Spinal cord (tissue), 10 donors: ENCODE data around the gene GYS2. TPM values are rescaled to one million over a fixed set of nuclear protein-coding genes. Genes with fewer than 3 reads are reported as not detected.

Experiments used
- DNase-seq, 6 donors: peaks; one replicate each; pipeline versions ENCODE4 v3.0.0 to v3.0.0-alpha.2; 2013 to 2015; ENCODE audit warnings: low spot score in 6 of 6, low read depth in 4 of 6
- H3K27ac ChIP-seq: one replicate; pipeline ENCODE4 v1.5.1; 2013; ENCODE audit warnings: low read depth, low read length, control low read depth
- H3K27me3 ChIP-seq: one replicate; pipeline ENCODE4 v1.6.1; 2013; ENCODE audit warnings: low read length; ENCODE audit not compliant: control insufficient read depth, insufficient read depth
- H3K36me3 ChIP-seq: one replicate; pipeline ENCODE4 v1.6.1; 2013; ENCODE audit warnings: low read length; ENCODE audit not compliant: control insufficient read depth, insufficient read depth
- H3K4me1 ChIP-seq: one replicate; pipeline ENCODE4 v1.6.1; 2013; ENCODE audit warnings: low read length; ENCODE audit not compliant: control insufficient read depth, insufficient read depth
- H3K4me3 ChIP-seq: one replicate; pipeline ENCODE4 v1.5.1; 2013; ENCODE audit warnings: low read depth, low read length, control low read depth
- H3K9me3 ChIP-seq: one replicate; pipeline ENCODE4 v1.6.1; 2013; ENCODE audit warnings: low read length; ENCODE audit not compliant: control insufficient read depth, insufficient read depth
- WGBS: methylation state at CpG from one replicate; pipeline ENCODE4 v1.1.5; 2013; ENCODE audit warnings: missing lambda C conversion rate; ENCODE audit not compliant: insufficient coverage; 5-methylcytosine and 5-hydroxymethylcytosine counted together
- polyA plus RNA-seq, 2 donors: library from polyadenylated mRNA; unstranded; fragments of 120-200 nt; gene quantifications; one replicate each; pipeline ENCODE4 v1.2.1, GENCODE V29; 2013; ENCODE audit not compliant: insufficient read length in 2 of 2
- total RNA-seq, 2 donors: library from RNA; depleted of rRNA in 1 of 2; stranded (reverse); fragments of 120-200 nt in 1 of 2; fragments of >200 nt in 1 of 2; gene quantifications; one replicate each; pipeline versions ENCODE4 v1.2.3 to v1.2.4, GENCODE V29; 2013 to 2014
- donor health status: healthy.

The GYS2 gene
- total and polyA plus RNA-seq, 4 donors, result 0.06 to 0.18 TPM; not detected in 2

DNA sequence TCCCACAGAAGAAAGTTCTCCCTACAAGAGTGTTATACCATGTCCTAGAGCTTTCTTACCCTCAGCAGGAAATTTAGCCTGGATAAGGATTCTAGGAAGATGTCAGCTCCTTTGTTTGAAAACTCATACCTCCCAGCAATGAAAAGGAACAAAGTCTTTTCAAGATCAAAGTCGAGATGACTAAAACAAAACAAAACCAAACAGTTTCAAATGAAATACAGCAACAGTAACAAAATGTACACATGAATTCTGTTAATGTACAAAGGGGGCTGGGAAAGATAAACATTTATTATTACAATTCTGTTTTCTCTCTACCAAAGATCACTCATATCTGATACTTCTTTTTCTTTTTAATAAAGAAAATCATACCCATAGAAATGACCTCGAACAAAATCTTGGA, 41.8 kb downstream of the GYS2 start:
- H3K9me3 ChIP-seq, result no peaks in the 10 kb centered on the region
- no peak overlapping the region for H3K27ac ChIP-seq
- H3K4me1 ChIP-seq, result no peaks in the 10 kb centered on the region
- no peak for DNase-seq
- no peaks in the 10 kb centered on the region for H3K36me3 ChIP-seq
- WGBS, result no CpG with 5 or more reads among the region's 2 CpGs
- H3K27me3 ChIP-seq, result no peaks in the 10 kb centered on the region
- no peak overlapping the region for H3K4me3 ChIP-seq

DNA sequence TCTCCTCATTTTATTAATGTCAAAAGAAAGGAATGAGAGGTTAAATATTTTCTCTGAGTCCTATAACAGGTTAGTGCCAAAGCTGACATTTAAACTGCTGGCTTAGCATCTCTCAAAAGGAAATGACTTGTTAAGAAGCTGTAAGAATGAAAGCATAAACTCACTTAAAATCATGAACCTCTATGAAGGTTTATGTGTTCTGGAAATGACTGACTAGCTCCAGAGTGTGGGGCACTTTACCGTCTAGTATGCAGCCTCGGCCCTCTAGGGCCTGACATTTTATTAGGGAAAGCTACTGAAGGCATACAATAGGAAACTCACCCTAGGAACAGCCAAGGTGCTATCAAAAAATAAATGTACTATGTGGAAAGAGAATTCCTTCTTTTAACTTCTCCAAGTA, 43.5 kb downstream of the GYS2 start:
- Histone ChIP-seq H3K4me1 (no peaks in the 10 kb centered on the region), H3K9me3 (no peaks in the 10 kb centered on the region), H3K27me3 (no peaks in the 10 kb centered on the region), H3K36me3 (no peaks in the 10 kb centered on the region), H3K4me3 (no peak overlapping the region), H3K27ac (no peak overlapping the region)
- DNase-seq, result no peak
- WGBS, result no CpG with 5 or more reads among the region's 2 CpGs

DNA sequence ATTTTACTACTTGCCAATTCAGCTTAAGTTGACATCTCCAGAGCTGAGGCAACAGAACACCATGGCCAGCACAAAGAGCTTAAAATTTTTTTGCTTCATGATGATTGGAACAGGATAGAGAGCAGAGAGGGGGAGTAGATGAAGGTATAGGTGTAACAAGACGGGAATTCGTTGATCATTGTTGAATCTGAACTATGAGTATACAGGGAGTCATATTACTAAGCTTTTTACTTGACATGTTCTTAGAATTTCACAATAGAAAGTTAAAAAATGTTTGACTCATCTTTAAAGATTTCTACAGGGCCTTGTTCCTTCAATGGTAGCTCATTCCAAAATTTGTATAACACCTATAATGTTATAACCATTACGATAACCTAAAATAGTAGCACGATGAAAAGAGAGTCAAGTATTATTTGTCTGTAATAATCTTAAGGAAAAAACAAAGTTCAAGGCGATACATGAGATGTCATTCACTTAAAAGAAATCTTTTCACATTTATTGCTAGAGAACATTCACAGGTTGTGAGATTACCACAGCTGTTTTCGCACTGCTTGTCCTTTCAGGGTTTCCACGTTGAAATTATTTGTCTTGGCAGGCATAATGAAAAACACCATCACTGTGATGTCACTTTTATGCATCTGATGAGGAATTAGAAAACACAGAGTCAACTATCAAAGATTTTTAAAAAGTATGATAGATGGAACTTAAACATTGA, 44.6 kb downstream of the GYS2 start:
- no peaks in the 10 kb centered on the region for H3K36me3 ChIP-seq
- no peak for DNase-seq
- H3K4me1 ChIP-seq, result no peaks in the 10 kb centered on the region
- no CpG with 5 or more reads among the region's 7 CpGs for WGBS
- no peaks in the 10 kb centered on the region for H3K9me3 ChIP-seq
- no peak overlapping the region for H3K4me3 ChIP-seq
- H3K27me3 ChIP-seq, result no peaks in the 10 kb centered on the region
- no peak overlapping the region for H3K27ac ChIP-seq

DNA sequence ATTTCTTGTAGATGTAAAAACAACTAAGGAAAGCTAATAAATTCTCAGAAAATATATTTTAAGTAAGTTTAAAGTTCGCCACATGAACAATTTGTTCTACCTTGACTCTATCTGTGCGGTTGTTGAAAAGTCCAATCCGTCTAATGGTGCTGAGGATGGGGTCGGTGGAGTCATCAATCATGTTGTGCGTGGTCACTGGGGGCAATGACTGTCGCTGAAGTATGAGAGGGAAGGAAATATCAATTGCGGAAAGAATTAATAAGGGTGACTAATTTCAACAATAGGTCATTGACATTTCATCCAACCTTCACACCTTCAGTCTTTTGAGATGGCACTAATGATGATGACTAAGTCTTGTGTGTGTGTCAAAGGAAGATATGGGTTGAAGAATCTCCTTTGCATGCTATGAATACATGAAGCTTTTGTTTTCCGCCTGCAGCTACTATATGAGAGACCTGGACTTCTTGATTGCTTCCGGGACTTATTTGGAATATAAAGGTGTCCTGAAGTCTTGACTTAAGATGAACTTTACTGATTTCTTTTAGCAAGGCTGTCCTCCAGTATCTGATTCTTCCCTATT, 46.5 kb downstream of the GYS2 start:
- no peak for DNase-seq
- no peaks in the 10 kb centered on the region for H3K36me3 ChIP-seq
- no peaks in the 10 kb centered on the region for H3K9me3 ChIP-seq
- no peaks in the 10 kb centered on the region for H3K4me1 ChIP-seq
- no peak overlapping the region for H3K4me3 ChIP-seq
- no peak overlapping the region for H3K27ac ChIP-seq
- H3K27me3 ChIP-seq, result no peaks in the 10 kb centered on the region
- 91% methylated on average over 5 of the region's 9 CpGs for WGBS

DNA sequence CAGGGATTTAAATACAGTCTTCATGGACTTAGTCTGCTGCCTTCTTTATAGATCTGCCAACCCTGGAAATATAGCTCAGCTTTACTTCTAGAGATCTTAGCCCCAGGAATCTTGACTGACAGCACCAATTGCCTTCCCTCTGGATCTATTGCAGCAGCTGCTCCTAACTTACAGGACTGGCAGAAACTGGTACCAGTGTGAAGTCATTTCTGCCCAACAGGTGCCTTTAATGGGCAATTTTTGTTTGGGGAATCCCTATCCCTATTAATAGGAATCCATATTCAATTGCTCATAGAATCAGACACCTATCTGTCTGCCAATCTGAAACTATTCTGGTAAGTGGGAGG, 51.3 kb downstream of the GYS2 start:
- Histone ChIP-seq H3K9me3 (no peaks in the 10 kb centered on the region), H3K36me3 (no peaks in the 10 kb centered on the region), H3K4me3 (no peak overlapping the region), H3K27ac (no peak overlapping the region), H3K27me3 (no peaks in the 10 kb centered on the region), H3K4me1 (no peaks in the 10 kb centered on the region)
- DNase-seq, result no peak

DNA sequence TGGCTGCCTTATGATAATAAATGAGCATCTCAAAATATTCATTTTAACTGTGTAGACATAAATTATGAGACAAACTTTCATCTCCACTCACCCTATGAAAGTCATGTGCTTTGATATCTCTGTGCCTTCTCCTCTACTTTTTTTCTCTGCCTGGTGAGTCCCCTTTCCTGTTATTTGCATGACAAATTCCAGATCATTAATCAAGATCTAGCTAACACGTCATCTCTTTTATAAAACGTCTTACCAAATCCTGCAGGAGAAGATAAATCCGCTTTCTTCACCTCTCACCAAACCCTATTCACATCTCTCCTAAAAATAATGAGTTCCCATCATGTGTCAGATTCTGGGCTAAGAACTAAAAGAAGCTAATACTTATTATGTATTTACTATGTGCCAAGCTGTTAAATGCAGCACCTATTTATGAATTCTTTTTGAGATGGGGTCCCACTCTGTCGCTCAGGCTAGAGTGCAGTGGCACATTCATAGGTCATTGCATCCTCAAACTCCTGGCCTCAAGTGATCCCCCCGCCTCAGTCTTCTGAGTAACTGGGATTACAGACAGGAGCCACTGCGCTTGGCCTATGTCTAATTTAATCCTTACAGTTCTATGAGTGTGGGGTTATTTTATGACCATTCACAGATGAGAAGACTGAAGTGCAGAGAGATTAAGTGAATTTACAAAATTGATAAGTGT, 51.9 kb downstream of the GYS2 start:
- Histone ChIP-seq H3K4me3 (no peak overlapping the region), H3K4me1 (no peaks in the 10 kb centered on the region), H3K27me3 (no peaks in the 10 kb centered on the region), H3K36me3 (no peaks in the 10 kb centered on the region), H3K27ac (no peak overlapping the region), H3K9me3 (no peaks in the 10 kb centered on the region)
- DNase-seq, result no peak
- 100% methylated on average over 1 of the region's 6 CpGs for WGBS

DNA sequence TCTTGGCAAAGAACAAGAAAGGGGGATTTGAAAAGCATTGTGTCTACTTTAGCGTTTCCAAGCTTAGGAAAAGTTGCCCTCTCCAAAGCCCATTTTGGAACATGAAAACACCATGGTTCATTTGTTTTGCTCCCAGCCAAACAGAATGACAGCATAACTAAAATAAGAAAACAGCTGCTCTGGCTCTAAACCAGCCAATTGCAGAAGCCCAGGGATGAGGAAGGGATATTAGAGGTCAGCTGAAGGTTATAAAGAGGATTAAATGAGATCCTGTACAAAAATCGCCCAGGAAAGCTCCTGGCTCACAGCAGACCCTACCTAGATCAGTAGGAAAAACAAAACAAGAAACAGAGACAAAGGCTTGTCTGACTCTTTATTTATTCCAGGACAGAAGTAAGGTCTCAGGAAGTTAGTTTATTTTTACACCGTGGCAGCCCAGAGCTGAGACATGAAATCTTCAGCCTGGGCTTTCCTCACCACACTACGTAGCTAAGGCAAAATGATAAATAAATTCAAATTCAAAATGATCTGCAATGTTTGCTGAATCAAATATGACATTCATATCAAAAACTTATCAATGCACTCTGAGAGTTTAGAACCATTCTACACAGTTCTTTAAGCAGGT, 52.7 kb downstream of the GYS2 start:
- WGBS, result 40% methylated on average over 1 of the region's 4 CpGs
- no peaks in the 10 kb centered on the region for H3K4me1 ChIP-seq
- H3K36me3 ChIP-seq, result no peaks in the 10 kb centered on the region
- H3K27ac ChIP-seq, result no peak overlapping the region
- no peaks in the 10 kb centered on the region for H3K27me3 ChIP-seq
- no peaks in the 10 kb centered on the region for H3K9me3 ChIP-seq
- no peak overlapping the region for H3K4me3 ChIP-seq
- peak in 2 of 6 donors; percentile 4 to 41 for DNase-seq

DNA sequence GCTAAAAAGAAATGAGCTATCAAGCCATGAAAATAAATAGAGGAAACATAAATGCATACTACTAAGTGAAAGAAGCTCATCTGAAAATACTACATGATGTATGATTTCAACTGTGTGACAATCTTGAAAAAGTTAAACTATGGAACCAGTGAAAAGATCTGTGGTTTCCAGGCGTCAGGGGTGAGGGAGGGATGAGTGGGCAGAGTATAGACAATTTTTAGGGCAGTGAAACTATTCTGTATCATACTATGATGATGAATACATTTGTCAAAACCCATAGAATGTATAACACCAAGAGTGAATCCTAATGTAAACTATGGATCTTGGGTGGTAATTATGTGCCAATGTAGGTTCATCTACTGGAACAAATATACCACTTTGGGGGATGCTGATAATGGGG, 57.2 kb downstream of the GYS2 start:
- Histone ChIP-seq H3K27ac (no peak overlapping the region), H3K4me1 (no peaks in the 10 kb centered on the region), H3K9me3 (no peaks in the 10 kb centered on the region), H3K27me3 (no peaks in the 10 kb centered on the region), H3K36me3 (no peaks in the 10 kb centered on the region), H3K4me3 (no peak overlapping the region)
- DNase-seq, result no peak
- WGBS, result no CpG with 5 or more reads among the region's 1 CpG

DNA sequence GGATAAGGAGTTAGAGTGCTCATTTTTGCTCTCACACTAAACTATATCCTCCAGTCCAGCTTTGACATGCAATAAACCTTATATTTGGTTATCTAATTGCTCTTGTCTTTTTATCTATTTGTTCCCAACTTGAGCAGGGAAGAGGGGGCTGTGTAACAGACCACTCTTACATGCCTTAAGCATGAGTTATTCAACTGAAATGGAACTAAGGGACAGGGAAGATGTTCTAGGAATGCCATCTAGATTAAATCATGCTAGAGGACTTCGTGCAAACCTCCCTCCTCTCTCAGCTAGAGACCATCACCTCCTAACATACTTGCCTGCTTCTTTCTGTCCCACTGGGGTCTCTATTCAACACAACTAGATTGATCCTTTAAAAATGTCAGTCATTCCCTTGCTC, 57.9 kb downstream of the GYS2 start:
- H3K36me3 ChIP-seq, result no peaks in the 10 kb centered on the region
- no peaks in the 10 kb centered on the region for H3K4me1 ChIP-seq
- H3K27ac ChIP-seq, result no peak overlapping the region
- no peaks in the 10 kb centered on the region for H3K27me3 ChIP-seq
- no peaks in the 10 kb centered on the region for H3K9me3 ChIP-seq
- H3K4me3 ChIP-seq, result no peak overlapping the region
- no peak for DNase-seq
- WGBS, result no CpG with 5 or more reads among the region's 1 CpG
